ENCODE data around the gene CSMD2. TPM values are rescaled to one million over a fixed set of nuclear protein-coding genes. Genes with fewer than 3 reads are reported as not detected.
A peak's percentile ranks its signal among the peaks of the same experiment; 100 is the strongest.

CSMD2 gene
- total and polyA plus RNA-seq, 4 donors: 0.25 to 2.4 (median 1.7) TPM

GRCh38 chr1:33471416-33471815, 693.6 kb downstream of the CSMD2 start:
- Histone ChIP-seq H3K36me3 (ENCODE audit: control insufficient read depth in 1 of 2, insufficient read depth in 2 of 2, low read length in 1 of 2) (no peaks in the 10 kb centered on the region), H3K4me1 (ENCODE audit: control insufficient read depth in 1 of 2, insufficient read depth in 2 of 2, low read length in 2 of 2) (peaks cover 5 to 10% of the 10 kb centered on the region in 2 donors), H3K27ac (ENCODE audit: low read depth in 1 of 2, low read length in 2 of 2) (no peak overlapping the region), H3K27me3 (ENCODE audit: control insufficient read depth in 1 of 2, insufficient read depth in 2 of 2, low read length in 1 of 2) (no peaks in the 10 kb centered on the region), H3K9me3 (ENCODE audit: control insufficient read depth, low read length) (no peaks in the 10 kb centered on the region), H3K4me3 (ENCODE audit: low read length in 2 of 2) (no peak overlapping the region)
- no peak for DNase-seq
- intact Hi-C loops (cut with DNase I): loop anchor here (2.0 to 5.0 kb wide), 4 partner anchors 104 to 177 kb away; no protein-coding TSS in a partner anchor
- 88 to 92% methylated on average over 4 of the region's 4 CpGs for WGBS, 2 donors
- ATAC-seq (ENCODE audit: low FRiP score): no peak

- WGBS, 2 donors: 1% methylated on average over 11 of the region's 11 CpGs
- Histone ChIP-seq H3K4me1 (ENCODE audit: control insufficient read depth in 1 of 2, insufficient read depth in 2 of 2, low read length in 2 of 2) (peaks cover 5 to 10% of the 10 kb centered on the region in 2 donors), H3K4me3 (ENCODE audit: low read length in 2 of 2) (no peak overlapping the region), H3K36me3 (ENCODE audit: control insufficient read depth in 1 of 2, insufficient read depth in 2 of 2, low read length in 1 of 2) (no peaks in the 10 kb centered on the region), H3K27ac (ENCODE audit: low read depth in 1 of 2, low read length in 2 of 2) (peak overlapping the region in 1 of 2 donors; percentile 59), H3K9me3 (ENCODE audit: control insufficient read depth, low read length) (no peaks in the 10 kb centered on the region), H3K27me3 (ENCODE audit: control insufficient read depth in 1 of 2, insufficient read depth in 2 of 2, low read length in 1 of 2) (no peaks in the 10 kb centered on the region)
- DNase-seq: peak; percentile 82 to 88
- peak; percentile 74 for ATAC-seq (ENCODE audit: low FRiP score)
- intact Hi-C loops (cut with DNase I): loop anchor here (2.0 to 5.0 kb wide), 4 partner anchors 103 to 176 kb away; no protein-coding TSS in a partner anchor
Measured at GRCh38 chr1:33470495-33471012, 694.5 kb downstream of the CSMD2 start.

GRCh38 chr1:33469691-33470090, 695.3 kb downstream of the CSMD2 start:
- Histone ChIP-seq H3K4me1 (ENCODE audit: control insufficient read depth in 1 of 2, insufficient read depth in 2 of 2, low read length in 2 of 2) (peaks cover 5% of the 10 kb centered on the region in 2 donors), H3K4me3 (ENCODE audit: low read length in 2 of 2) (no peak overlapping the region), H3K27ac (ENCODE audit: low read depth in 1 of 2, low read length in 2 of 2) (no peak overlapping the region), H3K27me3 (ENCODE audit: control insufficient read depth in 1 of 2, insufficient read depth in 2 of 2, low read length in 1 of 2) (no peaks in the 10 kb centered on the region), H3K9me3 (ENCODE audit: control insufficient read depth, low read length) (no peaks in the 10 kb centered on the region), H3K36me3 (ENCODE audit: control insufficient read depth in 1 of 2, insufficient read depth in 2 of 2, low read length in 1 of 2) (no peaks in the 10 kb centered on the region)
- ATAC-seq (ENCODE audit: low FRiP score): no peak
- no peak for DNase-seq
- intact Hi-C loops (cut with DNase I): loop anchor here (2.0 to 5.0 kb wide), 4 partner anchors 102 to 175 kb away; no protein-coding TSS in a partner anchor
- WGBS, 2 donors: 88 to 89% methylated on average over 2 of the region's 2 CpGs

- H3K27me3 ChIP-seq (ENCODE audit: control insufficient read depth in 1 of 2, insufficient read depth in 2 of 2, low read length in 1 of 2): no peaks in the 10 kb centered on the region
- DNase-seq (no peak), ATAC-seq (ENCODE audit: low FRiP score) (no peak)
- H3K4me3 ChIP-seq (ENCODE audit: low read length in 2 of 2): no peak overlapping the region
- H3K27ac ChIP-seq (ENCODE audit: low read depth in 1 of 2, low read length in 2 of 2): no peak overlapping the region
- no peaks in the 10 kb centered on the region for H3K4me1 ChIP-seq (ENCODE audit: control insufficient read depth in 1 of 2, insufficient read depth in 2 of 2, low read length in 2 of 2)
- intact Hi-C loops (cut with DNase I): no loop called here
- no peaks in the 10 kb centered on the region for H3K36me3 ChIP-seq (ENCODE audit: control insufficient read depth in 1 of 2, insufficient read depth in 2 of 2, low read length in 1 of 2)
- WGBS, 2 donors: 30 to 51% methylated on average over 3 of the region's 3 CpGs
- H3K9me3 ChIP-seq (ENCODE audit: control insufficient read depth, low read length): no peaks in the 10 kb centered on the region
Measured at GRCh38 chr1:33468967-33469366, 696.1 kb downstream of the CSMD2 start.

GRCh38 chr1:33468531-33468930, 696.5 kb downstream of the CSMD2 start:
- no peaks in the 10 kb centered on the region for H3K9me3 ChIP-seq (ENCODE audit: control insufficient read depth, low read length)
- DNase-seq: no peak
- H3K4me3 ChIP-seq (ENCODE audit: low read length in 2 of 2): no peak overlapping the region
- no peaks in the 10 kb centered on the region for H3K27me3 ChIP-seq (ENCODE audit: control insufficient read depth in 1 of 2, insufficient read depth in 2 of 2, low read length in 1 of 2)
- 91 to 93% methylated on average over 4 of the region's 4 CpGs for WGBS, 2 donors
- no peak for ATAC-seq (ENCODE audit: low FRiP score)
- intact Hi-C loops (cut with DNase I): no loop called here
- no peaks in the 10 kb centered on the region for H3K36me3 ChIP-seq (ENCODE audit: control insufficient read depth in 1 of 2, insufficient read depth in 2 of 2, low read length in 1 of 2)
- no peaks in the 10 kb centered on the region for H3K4me1 ChIP-seq (ENCODE audit: control insufficient read depth in 1 of 2, insufficient read depth in 2 of 2, low read length in 2 of 2)
- no peak overlapping the region for H3K27ac ChIP-seq (ENCODE audit: low read depth in 1 of 2, low read length in 2 of 2)

- WGBS, 2 donors: 50 to 60% methylated on average over 4 of the region's 4 CpGs
- Histone ChIP-seq H3K9me3 (ENCODE audit: control insufficient read depth, low read length) (no peaks in the 10 kb centered on the region), H3K4me3 (ENCODE audit: low read length in 2 of 2) (no peak overlapping the region), H3K27me3 (ENCODE audit: control insufficient read depth in 1 of 2, insufficient read depth in 2 of 2, low read length in 1 of 2) (no peaks in the 10 kb centered on the region), H3K4me1 (ENCODE audit: control insufficient read depth in 1 of 2, insufficient read depth in 2 of 2, low read length in 2 of 2) (no peaks in the 10 kb centered on the region), H3K27ac (ENCODE audit: low read depth in 1 of 2, low read length in 2 of 2) (no peak overlapping the region), H3K36me3 (ENCODE audit: control insufficient read depth in 1 of 2, insufficient read depth in 2 of 2, low read length in 1 of 2) (no peaks in the 10 kb centered on the region)
- DNase-seq (no peak), ATAC-seq (ENCODE audit: low FRiP score) (no peak)
- intact Hi-C loops (cut with DNase I): no loop called here
Measured at GRCh38 chr1:33468011-33468410, 697.0 kb downstream of the CSMD2 start.

GRCh38 chr1:33466159-33466558, 698.9 kb downstream of the CSMD2 start:
- no peak overlapping the region for H3K4me3 ChIP-seq (ENCODE audit: low read length in 2 of 2)
- no peak overlapping the region for H3K27ac ChIP-seq (ENCODE audit: low read depth in 1 of 2, low read length in 2 of 2)
- no peak for DNase-seq
- no peaks in the 10 kb centered on the region for H3K4me1 ChIP-seq (ENCODE audit: control insufficient read depth in 1 of 2, insufficient read depth in 2 of 2, low read length in 2 of 2)
- no peak for ATAC-seq (ENCODE audit: low FRiP score)
- H3K36me3 ChIP-seq (ENCODE audit: control insufficient read depth in 1 of 2, insufficient read depth in 2 of 2, low read length in 1 of 2): no peaks in the 10 kb centered on the region
- H3K9me3 ChIP-seq (ENCODE audit: control insufficient read depth, low read length): no peaks in the 10 kb centered on the region
- WGBS, 2 donors: 49 to 55% methylated on average over 6 of the region's 6 CpGs
- no peaks in the 10 kb centered on the region for H3K27me3 ChIP-seq (ENCODE audit: control insufficient read depth in 1 of 2, insufficient read depth in 2 of 2, low read length in 1 of 2)
- intact Hi-C loops (cut with DNase I): no loop called here

GRCh38 chr1:33465316-33465715, 699.7 kb downstream of the CSMD2 start:
- no peak overlapping the region for H3K27ac ChIP-seq (ENCODE audit: low read depth in 1 of 2, low read length in 2 of 2)
- no peaks in the 10 kb centered on the region for H3K27me3 ChIP-seq (ENCODE audit: control insufficient read depth in 1 of 2, insufficient read depth in 2 of 2, low read length in 1 of 2)
- no peak overlapping the region for H3K4me3 ChIP-seq (ENCODE audit: low read length in 2 of 2)
- ATAC-seq (ENCODE audit: low FRiP score): no peak
- H3K9me3 ChIP-seq (ENCODE audit: control insufficient read depth, low read length): no peaks in the 10 kb centered on the region
- DNase-seq: no peak
- no peaks in the 10 kb centered on the region for H3K36me3 ChIP-seq (ENCODE audit: control insufficient read depth in 1 of 2, insufficient read depth in 2 of 2, low read length in 1 of 2)
- peaks cover 0 to 4% of the 10 kb centered on the region in 2 donors for H3K4me1 ChIP-seq (ENCODE audit: control insufficient read depth in 1 of 2, insufficient read depth in 2 of 2, low read length in 2 of 2)
- intact Hi-C loops (cut with DNase I): no loop called here
- WGBS, 2 donors: 90 to 93% methylated on average over 2 of the region's 2 CpGs

- DNase-seq (no peak), ATAC-seq (ENCODE audit: low FRiP score) (no peak)
- WGBS, 2 donors: 96 to 97% methylated on average over 3 of the region's 3 CpGs
- Histone ChIP-seq H3K36me3 (ENCODE audit: control insufficient read depth in 1 of 2, insufficient read depth in 2 of 2, low read length in 1 of 2) (no peaks in the 10 kb centered on the region), H3K4me1 (ENCODE audit: control insufficient read depth in 1 of 2, insufficient read depth in 2 of 2, low read length in 2 of 2) (peaks cover 2 to 4% of the 10 kb centered on the region in 2 donors), H3K4me3 (ENCODE audit: low read length in 2 of 2) (no peak overlapping the region), H3K27ac (ENCODE audit: low read depth in 1 of 2, low read length in 2 of 2) (no peak overlapping the region), H3K9me3 (ENCODE audit: control insufficient read depth, low read length) (no peaks in the 10 kb centered on the region), H3K27me3 (ENCODE audit: control insufficient read depth in 1 of 2, insufficient read depth in 2 of 2, low read length in 1 of 2) (no peaks in the 10 kb centered on the region)
- intact Hi-C loops (cut with DNase I): loop anchor here in 1 of 2 donors (5.0 kb wide), 1 partner anchor 117 kb away; no protein-coding TSS in a partner anchor
Measured at GRCh38 chr1:33464552-33464951, 700.5 kb downstream of the CSMD2 start.
